H9 (cell line): ENCODE measurements around the gene PRPF4. TPM values are rescaled to one million over a fixed set of nuclear protein-coding genes. Genes with fewer than 3 reads are reported as not detected.

ENCODE experiments used
- DNase-seq: peaks from one replicate; pipeline ENCODE4 v3.0.0-alpha.2; 2017
- H2AFZ ChIP-seq: one replicate; pipeline ENCODE4 v1.6.1; 2013; ENCODE audit warnings: mild to moderate bottlenecking, low read length, control low read depth, moderate library complexity
- H2AK5ac ChIP-seq: 2 replicates; pipeline ENCODE4 v1.6.1; 2013; ENCODE audit warnings: low read length, control low read depth, mixed read lengths; ENCODE audit not compliant: insufficient read length
- H2BK120ac ChIP-seq: one replicate; pipeline ENCODE4 v1.6.1; 2013; ENCODE audit warnings: low read depth, mild to moderate bottlenecking, low read length, control low read depth, inconsistent platforms; ENCODE audit not compliant: poor library complexity, severe bottlenecking
- H2BK12ac ChIP-seq: 2 replicates; pipeline ENCODE4 v1.6.1; 2013; ENCODE audit warnings: low read length, control low read depth, mixed read lengths, low read depth; ENCODE audit not compliant: insufficient read length
- H2BK15ac ChIP-seq: 2 replicates; pipeline ENCODE4 v1.6.1; 2013; ENCODE audit warnings: low read depth, low read length, control low read depth
- H2BK20ac ChIP-seq: one replicate; pipeline ENCODE4 v1.6.1; 2013; ENCODE audit warnings: low read depth, mild to moderate bottlenecking, low read length, control low read depth, inconsistent platforms; ENCODE audit not compliant: poor library complexity, severe bottlenecking
- H2BK5ac ChIP-seq: 2 replicates; pipeline ENCODE4 v1.6.1; 2013; ENCODE audit warnings: low read length, control low read depth, mixed read lengths; ENCODE audit not compliant: insufficient read length
- H3K14ac ChIP-seq: 2 replicates; pipeline ENCODE4 v1.6.1; 2013; ENCODE audit warnings: low read length, control low read depth; ENCODE audit not compliant: insufficient read depth
- H3K18ac ChIP-seq: 2 replicates; pipeline ENCODE4 v1.6.1; 2013; ENCODE audit warnings: low read depth, mild to moderate bottlenecking, mixed read lengths, low read length, control low read depth; ENCODE audit not compliant: insufficient read length
- H3K23ac ChIP-seq: 2 replicates; pipeline ENCODE4 v1.6.1; 2013; ENCODE audit warnings: low read length, control low read depth, mixed read lengths, low read depth; ENCODE audit not compliant: insufficient read length
- H3K23me2 ChIP-seq: 2 replicates; pipeline ENCODE4 v1.6.1; 2013; ENCODE audit warnings: low read depth, mild to moderate bottlenecking, mixed read lengths, low read length, control low read depth; ENCODE audit not compliant: insufficient read length, poor library complexity, severe bottlenecking
- H3K27ac ChIP-seq: 2 replicates; pipeline ENCODE4 v1.5.1; 2013; ENCODE audit warnings: low read length, control low read depth, mixed read lengths, low read depth; ENCODE audit not compliant: insufficient read length
- H3K27me3 ChIP-seq: 2 replicates; pipeline ENCODE4 v1.6.1; 2013; ENCODE audit warnings: low read length, control low read depth, inconsistent platforms; ENCODE audit not compliant: insufficient read depth
- H3K4ac ChIP-seq: 2 replicates; pipeline ENCODE4 v1.6.1; 2013; ENCODE audit warnings: low read depth, mild to moderate bottlenecking, control low read depth, inconsistent platforms, low read length, moderate library complexity
- H3K4me1 ChIP-seq: 2 replicates; pipeline ENCODE4 v1.6.1; 2013; ENCODE audit warnings: low read length, control low read depth, inconsistent platforms; ENCODE audit not compliant: insufficient read depth
- H3K4me2 ChIP-seq: 2 replicates; pipeline ENCODE4 v1.6.1; 2013; ENCODE audit warnings: low read length, control low read depth, mixed read lengths; ENCODE audit not compliant: insufficient read length, insufficient read depth
- H3K56ac ChIP-seq: 2 replicates; pipeline ENCODE4 v1.6.1; 2013; ENCODE audit warnings: low read depth, mild to moderate bottlenecking, mixed read lengths, low read length, control low read depth; ENCODE audit not compliant: insufficient read length
- H3K79me1 ChIP-seq: 2 replicates; pipeline ENCODE4 v1.6.1; 2013; ENCODE audit warnings: low read depth, mild to moderate bottlenecking, moderate library complexity, low read length, control low read depth, inconsistent platforms; ENCODE audit not compliant: insufficient read depth, poor library complexity, severe bottlenecking
- H3K79me2 ChIP-seq: 2 replicates; pipeline ENCODE4 v1.6.1; 2013; ENCODE audit warnings: low read length, control low read depth, inconsistent platforms; ENCODE audit not compliant: insufficient read depth
- H3K9ac ChIP-seq: 2 replicates; pipeline ENCODE4 v1.6.1; 2013; ENCODE audit warnings: low read length, control low read depth, mixed read lengths; ENCODE audit not compliant: insufficient read length; ENCODE audit errors: extremely low read depth
- H3K9me3 ChIP-seq: one replicate; pipeline ENCODE4 v1.6.1; 2013; ENCODE audit warnings: low read depth, low read length, inconsistent platforms; ENCODE audit not compliant: control insufficient read depth
- H3T11ph ChIP-seq: one replicate; pipeline ENCODE4 v1.6.1; 2013; ENCODE audit warnings: mild to moderate bottlenecking, low read length, control low read depth, inconsistent platforms
- H4K20me1 ChIP-seq: one replicate; pipeline ENCODE4 v1.6.1; 2013; ENCODE audit not compliant: control insufficient read depth, insufficient read length, insufficient read depth
- H4K5ac ChIP-seq: 2 replicates; pipeline ENCODE4 v1.6.1; 2013; ENCODE audit warnings: low read depth, mild to moderate bottlenecking, mixed read lengths, low read length, control low read depth; ENCODE audit not compliant: insufficient read length
- H4K8ac ChIP-seq: replicated peaks from 2 replicates; pipeline ENCODE4 v1.6.1; 2013; ENCODE audit warnings: low read length, control low read depth, mixed read lengths, low read depth; ENCODE audit not compliant: insufficient read length
- H4K91ac ChIP-seq: 2 replicates; pipeline ENCODE4 v1.6.1; 2013; ENCODE audit warnings: low read depth, mild to moderate bottlenecking, moderate library complexity, mixed read lengths, low read length, control low read depth; ENCODE audit not compliant: insufficient read length
- H3K27ac Mint-ChIP-seq, 3 experiments: 2 replicates in 2 of 3; 3 replicates in 1 of 3; pipeline ENCODE4 v1.8.0; 2020 to 2021; ENCODE audit warnings: mixed read lengths in 3 of 3, mild to moderate bottlenecking in 1 of 3, moderate library complexity in 1 of 3
- H3K27me3 Mint-ChIP-seq: 2 replicates; pipeline ENCODE4 v1.8.0; 2021; ENCODE audit warnings: low read depth, mild to moderate bottlenecking, moderate library complexity, mixed read lengths
- H3K36me3 Mint-ChIP-seq, 3 experiments: 2 replicates in 2 of 3; 3 replicates in 1 of 3; pipeline ENCODE4 v1.8.0; 2020 to 2021; ENCODE audit warnings: low read depth in 3 of 3, mixed read lengths in 3 of 3; ENCODE audit not compliant: insufficient read depth in 1 of 3
- H3K4me1 Mint-ChIP-seq, 2 experiments: 2 replicates each; pipeline ENCODE4 v1.8.0; 2020; ENCODE audit warnings: mixed read lengths in 2 of 2
- H3K4me3 Mint-ChIP-seq, 2 experiments: 2 replicates in 1 of 2; 3 replicates in 1 of 2; pipeline ENCODE4 v1.8.0; 2020 to 2021; ENCODE audit warnings: mild to moderate bottlenecking in 2 of 2, mixed read lengths in 2 of 2, moderate library complexity in 1 of 2
- H3K9me3 Mint-ChIP-seq, 2 experiments: 2 replicates in 1 of 2; 3 replicates in 1 of 2; pipeline ENCODE4 v1.8.0; 2020; ENCODE audit warnings: mild to moderate bottlenecking in 2 of 2, mixed read lengths in 2 of 2, moderate library complexity in 1 of 2
- CTCF ChIP-seq: fragments of 200-600 bp; sonication (generic); conservative IDR thresholded peaks from 3 replicates; pipeline ENCODE4 v1.8.0; 2021; ENCODE audit warnings: antibody characterized with exemption, mild to moderate bottlenecking
- WGBS: extraction: QIAGEN DNeasy Blood & Tissue Kit; methylation state at CpG from one replicate; pipeline ENCODE4 v1.1.7; 2013; ENCODE audit warnings: missing lambda C conversion rate, low lambda C conversion rate, mixed read lengths; ENCODE audit not compliant: insufficient read length; ENCODE audit errors: extremely low coverage; 5-methylcytosine and 5-hydroxymethylcytosine counted together
- total RNA-seq: library from RNA; stranded (reverse); gene quantifications from 2 replicates; pipeline ENCODE4 v1.2.1, GENCODE V29; 2021

PRPF4 gene
- total RNA-seq, 1 experiment from 2014 or later: 49.8 TPM

GRCh38 chr9:113299800-113300292 is 24.4 kb downstream of the PRPF4 start:
- Mint-ChIP-seq H3K27me3 (no peaks in the 10 kb centered on the region; the same call in none of the 2 replicates), H3K9me3 (no peaks in the 10 kb centered on the region), H3K36me3 (no peaks in the 10 kb centered on the region), H3K4me1 (peaks cover 13 to 16% of the 10 kb centered on the region in 2 experiments), H3K4me3 (no peak overlapping the region), H3K27ac (no peak overlapping the region)
- no peak overlapping the region for H4K8ac ChIP-seq
- no peak for DNase-seq
- H2BK15ac ChIP-seq: no peak overlapping the region
- H4K91ac ChIP-seq: no peak overlapping the region
- H3K79me1 ChIP-seq: no peaks in the 10 kb centered on the region
- H2BK12ac ChIP-seq: no peak overlapping the region
- no peak overlapping the region for H2BK120ac ChIP-seq
- no peak for TF ChIP-seq CTCF
- no peak overlapping the region for H2BK5ac ChIP-seq
- no peak overlapping the region for H3K9ac ChIP-seq
- no peak overlapping the region for H3T11ph ChIP-seq
- H3K23ac ChIP-seq: no peak overlapping the region
- H3K56ac ChIP-seq: no peak overlapping the region
- no peaks in the 10 kb centered on the region for H4K20me1 ChIP-seq
- H3K27ac ChIP-seq: no peak overlapping the region
- H2AFZ ChIP-seq: no peak overlapping the region
- no peak overlapping the region for H3K18ac ChIP-seq
- H4K5ac ChIP-seq: no peak overlapping the region
- H3K9me3 ChIP-seq: no peaks in the 10 kb centered on the region
- H3K4me1 ChIP-seq: no peaks in the 10 kb centered on the region
- H3K27me3 ChIP-seq: no peaks in the 10 kb centered on the region
- H3K4me2 ChIP-seq: no peak overlapping the region
- H3K79me2 ChIP-seq: no peaks in the 10 kb centered on the region
- H2BK20ac ChIP-seq: no peak overlapping the region
- no CpG with 5 or more reads among the region's 8 CpGs for WGBS
- H3K23me2 ChIP-seq: no peaks in the 10 kb centered on the region
- no peak overlapping the region for H3K4ac ChIP-seq
- H3K14ac ChIP-seq: no peak overlapping the region
- H2AK5ac ChIP-seq: no peak overlapping the region
